ENCODE results near the gene WBP1L. TPM values are rescaled to one million over a fixed set of nuclear protein-coding genes. Genes with fewer than 3 reads are reported as not detected.

Gene WBP1L
- total and polyA plus RNA-seq, 4 experiments from 2014 or later: 25.7 to 41.1 (median 36.8) TPM

DNA sequence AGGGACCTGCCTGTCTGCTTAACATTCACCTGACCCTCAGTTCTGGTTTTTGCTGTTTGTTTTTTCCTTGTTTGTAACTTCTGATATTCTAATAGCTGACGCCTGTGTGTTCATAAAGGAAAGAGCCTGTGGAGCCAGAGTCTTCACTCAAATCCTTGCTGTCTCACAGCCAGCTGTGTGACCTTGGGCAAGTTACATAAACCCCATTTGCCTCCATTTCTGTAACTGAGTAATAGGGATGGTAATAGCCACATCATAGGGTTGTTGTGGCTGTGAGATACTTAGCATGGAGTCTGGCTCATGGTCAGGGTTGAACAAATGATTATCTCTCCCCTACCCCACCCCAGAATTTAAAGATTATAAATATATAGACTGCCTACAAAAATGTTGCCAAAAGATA, 27.0 kb downstream of the WBP1L start:
- no peaks in the 10 kb centered on the region for H3K36me3 ChIP-seq (ENCODE audit: insufficient read depth, low read length)
- no peak for DNase-seq
- no peaks in the 10 kb centered on the region for H3K9me3 Mint-ChIP-seq
- H3K9me3 ChIP-seq (ENCODE audit: control insufficient read depth in 1 of 2, low read length in 2 of 2): no peaks in the 10 kb centered on the region
- H3K27me3 ChIP-seq (ENCODE audit: insufficient read depth, low read length): no peaks in the 10 kb centered on the region
- H3K36me3 Mint-ChIP-seq: peaks cover 8 to 26% of the 10 kb centered on the region in 2 donors
- no peaks in the 10 kb centered on the region for H3K27me3 Mint-ChIP-seq
- H3K4me3 ChIP-seq (ENCODE audit: low read length in 2 of 2): no peak overlapping the region
- no peak overlapping the region for H3K4me3 Mint-ChIP-seq
- ChIA-PET POLR2A (ENCODE audit: partially characterized antibody) (no interaction called here), CTCF (ENCODE audit: partially characterized antibody) (no interaction called here)
- peak overlapping the region in 1 of 7 donors; percentile 71 for H3K27ac Mint-ChIP-seq
- peaks cover 35 to 69% (median 52%) of the 10 kb centered on the region in 4 donors for H3K4me1 Mint-ChIP-seq
- no peak overlapping the region for H3K27ac ChIP-seq (ENCODE audit: low read depth, low read length)
- intact Hi-C loops (cut with micrococcal nuclease): no loop called here
- H3K4me1 ChIP-seq (ENCODE audit: insufficient read depth, low read length): peaks cover 34% of the 10 kb centered on the region

DNA sequence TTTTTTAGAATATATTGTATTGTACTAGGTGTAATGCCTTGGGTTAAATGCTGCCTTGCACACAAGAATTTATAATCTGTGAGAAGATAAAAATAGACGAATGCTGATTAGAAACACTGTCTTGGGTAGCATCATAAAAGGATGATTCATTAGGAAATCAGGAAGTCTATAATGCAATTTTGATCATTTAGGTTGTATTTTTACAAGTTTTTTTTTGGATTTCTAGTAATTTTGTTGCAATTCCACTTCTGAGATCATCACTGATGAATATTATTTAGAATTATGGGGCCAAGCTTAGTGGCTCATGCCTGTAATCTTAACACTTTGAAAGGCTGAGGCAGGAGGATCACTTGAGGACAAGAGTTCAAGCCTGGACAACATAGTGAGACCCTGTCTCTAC, 29.6 kb downstream of the WBP1L start:
- POLR2A ChIA-PET (ENCODE audit: partially characterized antibody): no interaction called here
- Mint-ChIP-seq H3K27ac (peak overlapping the region in 4 of 7 donors; percentile 23 to 87 (median 75)), H3K36me3 (peaks cover 8 to 31% of the 10 kb centered on the region in 2 donors), H3K9me3 (no peaks in the 10 kb centered on the region), H3K4me1 (peaks cover 35 to 71% (median 51%) of the 10 kb centered on the region in 4 donors), H3K27me3 (no peaks in the 10 kb centered on the region), H3K4me3 (no peak overlapping the region)
- Histone ChIP-seq H3K27ac (ENCODE audit: low read depth, low read length) (no peak overlapping the region), H3K4me3 (ENCODE audit: low read length in 2 of 2) (no peak overlapping the region), H3K36me3 (ENCODE audit: insufficient read depth, low read length) (no peaks in the 10 kb centered on the region), H3K4me1 (ENCODE audit: insufficient read depth, low read length) (peaks cover 26% of the 10 kb centered on the region), H3K27me3 (ENCODE audit: insufficient read depth, low read length) (no peaks in the 10 kb centered on the region), H3K9me3 (ENCODE audit: control insufficient read depth in 1 of 2, low read length in 2 of 2) (no peaks in the 10 kb centered on the region)
- no peak for DNase-seq
- CTCF ChIA-PET (ENCODE audit: partially characterized antibody): no interaction called here
- intact Hi-C loops (cut with micrococcal nuclease): no loop called here

DNA sequence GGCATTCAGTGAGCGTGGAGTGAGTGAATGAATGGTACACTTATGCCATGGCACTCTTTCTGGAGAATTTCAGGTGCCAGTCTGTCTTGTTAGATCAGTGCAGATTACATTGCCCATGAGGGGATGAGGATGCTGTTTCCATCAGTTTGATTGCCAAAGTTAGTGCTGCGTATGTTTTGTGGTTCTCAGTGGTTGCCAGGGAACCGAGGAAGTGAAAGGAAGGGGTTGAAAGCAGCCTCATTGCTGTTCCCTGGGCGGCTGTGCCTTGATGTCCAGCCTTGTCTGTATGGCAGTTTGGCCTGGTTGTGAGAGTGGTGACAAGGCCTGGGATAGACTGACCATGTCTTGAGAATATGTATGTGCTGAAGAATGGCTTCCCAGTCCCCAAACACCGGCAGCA, 30.2 kb downstream of the WBP1L start:
- Mint-ChIP-seq H3K36me3 (peaks cover 8 to 33% of the 10 kb centered on the region in 2 donors), H3K27me3 (no peaks in the 10 kb centered on the region), H3K4me1 (peaks cover 37 to 73% (median 55%) of the 10 kb centered on the region in 4 donors), H3K4me3 (peak overlapping the region in 4 of 8 donors; percentile 4 to 57 (median 31)), H3K27ac (peak overlapping the region; percentile 5 to 87 (median 65)), H3K9me3 (no peaks in the 10 kb centered on the region)
- no peaks in the 10 kb centered on the region for H3K9me3 ChIP-seq (ENCODE audit: control insufficient read depth in 1 of 2, low read length in 2 of 2)
- POLR2A ChIA-PET (ENCODE audit: partially characterized antibody): no interaction called here
- peak in 4 of 5 donors; percentile 20 to 59 (median 30) for DNase-seq
- intact Hi-C loops (cut with micrococcal nuclease): no loop called here
- no peaks in the 10 kb centered on the region for H3K27me3 ChIP-seq (ENCODE audit: insufficient read depth, low read length)
- CTCF ChIA-PET (ENCODE audit: partially characterized antibody): no interaction called here
- peaks cover 26% of the 10 kb centered on the region for H3K4me1 ChIP-seq (ENCODE audit: insufficient read depth, low read length)
- no peaks in the 10 kb centered on the region for H3K36me3 ChIP-seq (ENCODE audit: insufficient read depth, low read length)
- no peak overlapping the region for H3K4me3 ChIP-seq (ENCODE audit: low read length in 2 of 2)
- H3K27ac ChIP-seq (ENCODE audit: low read depth, low read length): no peak overlapping the region

DNA sequence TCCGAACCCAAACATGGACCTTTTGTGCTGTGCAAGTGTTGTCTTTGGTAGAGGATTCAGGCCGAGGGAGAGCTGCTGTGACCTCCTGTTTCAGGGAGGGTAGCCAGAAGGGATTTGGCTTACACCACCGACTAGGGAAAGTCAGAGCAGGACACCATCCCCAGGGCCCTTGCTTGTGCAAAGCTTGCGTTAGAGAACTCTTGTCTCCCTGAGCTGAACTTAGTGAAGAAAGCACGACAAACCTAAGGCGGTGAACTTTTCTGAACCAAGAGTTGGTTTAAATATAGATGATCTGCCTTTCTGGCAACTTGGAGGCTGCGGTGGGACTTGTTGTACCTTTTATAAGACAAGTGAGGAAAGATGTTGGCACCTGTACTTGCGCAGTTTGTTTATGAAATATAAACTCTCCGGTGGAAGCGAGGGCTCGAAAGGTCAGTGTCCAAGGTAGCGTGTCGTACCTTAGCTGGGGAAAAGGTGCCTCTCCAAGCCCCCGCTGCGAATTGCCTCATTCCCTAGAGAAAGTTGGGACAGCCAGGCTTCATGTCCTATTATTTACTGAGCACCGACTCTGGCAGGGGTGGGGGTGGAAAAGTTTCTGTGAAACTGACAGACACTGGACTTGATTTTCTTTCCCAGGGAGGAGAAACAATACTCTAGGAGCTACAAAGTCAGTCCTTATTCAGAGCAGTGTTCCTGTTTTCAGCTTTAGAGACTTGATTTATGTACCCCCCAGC, 31.6 kb downstream of the WBP1L start:
- peaks cover 27% of the 10 kb centered on the region for H3K4me1 ChIP-seq (ENCODE audit: insufficient read depth, low read length)
- H3K4me1 Mint-ChIP-seq: peaks cover 37 to 68% (median 53%) of the 10 kb centered on the region in 4 donors
- intact Hi-C loops (cut with micrococcal nuclease): no loop called here

DNA sequence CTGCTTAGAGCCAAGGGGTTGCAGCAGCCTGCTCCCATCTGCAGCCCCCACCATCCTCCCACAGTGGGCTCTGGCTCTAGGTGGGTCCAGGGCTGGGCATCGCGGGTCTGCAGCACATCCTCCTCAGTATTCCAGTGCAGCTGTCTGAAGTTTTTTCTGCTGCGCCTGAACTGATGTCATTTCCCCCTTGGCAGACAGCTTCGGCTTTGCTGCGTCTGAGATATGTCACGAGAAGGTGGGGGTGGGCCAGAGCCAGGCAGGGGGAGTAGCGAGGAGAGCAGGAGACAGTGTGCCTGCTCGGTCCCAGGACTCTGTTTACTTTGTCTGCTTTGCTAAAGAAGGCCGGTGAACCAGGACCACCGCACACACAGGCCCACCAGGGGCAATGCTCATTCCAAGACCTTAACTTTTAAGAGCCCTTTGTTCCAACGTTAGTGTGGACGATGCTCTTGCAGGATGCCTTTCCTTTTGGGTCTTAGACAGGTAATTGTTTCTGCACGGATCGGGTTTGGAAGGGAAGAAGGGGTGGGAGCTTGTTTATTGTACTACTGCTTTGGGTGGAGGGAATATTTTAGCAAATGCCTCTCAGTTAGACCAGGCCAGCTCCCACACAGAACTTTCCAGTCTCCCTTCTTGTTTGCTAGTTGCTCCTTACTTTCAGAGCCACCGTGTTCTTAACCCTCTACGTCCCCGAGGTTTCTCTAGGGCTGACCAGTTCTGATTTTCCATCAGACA, 32.4 kb downstream of the WBP1L start:
- Histone ChIP-seq H3K27me3 (ENCODE audit: insufficient read depth, low read length) (no peaks in the 10 kb centered on the region), H3K9me3 (ENCODE audit: control insufficient read depth in 1 of 2, low read length in 2 of 2) (no peaks in the 10 kb centered on the region), H3K27ac (ENCODE audit: low read depth, low read length) (no peak overlapping the region), H3K36me3 (ENCODE audit: insufficient read depth, low read length) (no peaks in the 10 kb centered on the region), H3K4me1 (ENCODE audit: insufficient read depth, low read length) (peaks cover 35% of the 10 kb centered on the region), H3K4me3 (ENCODE audit: low read length in 2 of 2) (no peak overlapping the region)
- no peak for DNase-seq
- H3K27ac Mint-ChIP-seq: peak overlapping the region in 5 of 7 donors; percentile 12 to 80 (median 66)
- H3K4me3 Mint-ChIP-seq: peak overlapping the region in 2 of 8 donors; percentile 31 to 53
- intact Hi-C loops (cut with micrococcal nuclease): no loop called here
- POLR2A ChIA-PET (ENCODE audit: partially characterized antibody): no interaction called here
- peaks cover 40 to 68% (median 55%) of the 10 kb centered on the region in 4 donors for H3K4me1 Mint-ChIP-seq
- no peaks in the 10 kb centered on the region for H3K27me3 Mint-ChIP-seq
- no peaks in the 10 kb centered on the region for H3K9me3 Mint-ChIP-seq
- peaks cover 14 to 32% of the 10 kb centered on the region in 2 donors for H3K36me3 Mint-ChIP-seq
- CTCF ChIA-PET (ENCODE audit: partially characterized antibody): interaction anchor here (1.3 kb wide), 1 partner anchor 25 kb away, joined by 3 read pairs; no protein-coding TSS in a partner anchor

More for the DNA sequence above, 31.6 kb downstream of the WBP1L start:
- H3K27me3 ChIP-seq (ENCODE audit: insufficient read depth, low read length): no peaks in the 10 kb centered on the region
- ChIA-PET CTCF (ENCODE audit: partially characterized antibody) (interaction anchor here (1.3 kb wide), 1 partner anchor 24 kb away, joined by 3 read pairs; no protein-coding TSS in a partner anchor), POLR2A (ENCODE audit: partially characterized antibody) (no interaction called here)
- DNase-seq: no peak
- H3K36me3 ChIP-seq (ENCODE audit: insufficient read depth, low read length): no peaks in the 10 kb centered on the region
- peaks cover 14 to 30% of the 10 kb centered on the region in 2 donors for H3K36me3 Mint-ChIP-seq
- peak overlapping the region in 5 of 7 donors; percentile 19 to 80 (median 55) for H3K27ac Mint-ChIP-seq
- H3K9me3 Mint-ChIP-seq: no peaks in the 10 kb centered on the region
- H3K4me3 ChIP-seq (ENCODE audit: low read length in 2 of 2): no peak overlapping the region
- peak overlapping the region in 2 of 8 donors; percentile 20 to 25 for H3K4me3 Mint-ChIP-seq
- no peaks in the 10 kb centered on the region for H3K9me3 ChIP-seq (ENCODE audit: control insufficient read depth in 1 of 2, low read length in 2 of 2)
- H3K27ac ChIP-seq (ENCODE audit: low read depth, low read length): no peak overlapping the region
- H3K27me3 Mint-ChIP-seq: no peaks in the 10 kb centered on the region

DNA sequence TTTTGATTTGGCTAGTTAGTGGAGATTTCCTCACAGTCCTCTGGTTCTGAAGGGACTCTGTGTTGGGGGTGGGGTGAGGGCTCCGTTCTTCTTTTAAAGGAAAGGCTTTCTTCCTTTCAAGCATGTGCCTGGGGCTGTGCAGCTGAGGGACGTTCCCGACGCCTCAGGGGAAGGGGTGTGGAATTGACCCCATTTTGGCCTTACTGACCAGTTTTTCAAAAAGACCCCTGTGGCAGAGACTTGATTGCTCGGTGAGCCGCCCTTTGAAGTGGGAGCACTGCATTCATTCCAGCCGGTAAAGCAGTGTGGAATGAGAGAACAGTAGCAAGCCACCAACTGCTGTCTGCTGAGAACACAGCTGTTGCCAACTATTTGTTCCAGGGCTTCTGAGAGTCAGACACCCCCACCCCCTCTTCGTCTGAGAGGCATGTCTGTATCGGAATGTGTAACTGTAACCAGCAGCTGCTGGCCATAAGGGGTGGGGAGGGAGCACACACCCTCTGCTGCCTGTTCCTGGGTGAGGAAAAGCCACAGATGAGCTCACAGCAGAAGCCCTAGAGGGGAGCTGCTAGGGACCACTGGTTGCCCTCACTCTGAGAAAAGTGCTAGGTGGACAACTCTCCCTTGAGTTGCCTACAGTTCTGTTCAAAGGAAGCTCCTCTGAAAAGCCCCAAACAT, 33.2 kb downstream of the WBP1L start:
- Histone ChIP-seq H3K9me3 (ENCODE audit: control insufficient read depth in 1 of 2, low read length in 2 of 2) (no peaks in the 10 kb centered on the region), H3K4me1 (ENCODE audit: insufficient read depth, low read length) (peaks cover 40% of the 10 kb centered on the region), H3K27me3 (ENCODE audit: insufficient read depth, low read length) (no peaks in the 10 kb centered on the region), H3K27ac (ENCODE audit: low read depth, low read length) (no peak overlapping the region), H3K36me3 (ENCODE audit: insufficient read depth, low read length) (no peaks in the 10 kb centered on the region), H3K4me3 (ENCODE audit: low read length in 2 of 2) (no peak overlapping the region)
- Mint-ChIP-seq H3K4me3 (peak overlapping the region in 1 of 8 donors; percentile 2), H3K27me3 (no peaks in the 10 kb centered on the region), H3K4me1 (peaks cover 41 to 72% (median 58%) of the 10 kb centered on the region in 4 donors), H3K36me3 (peaks cover 14 to 34% of the 10 kb centered on the region in 2 donors), H3K9me3 (no peaks in the 10 kb centered on the region), H3K27ac (peak overlapping the region in 2 of 7 donors; percentile 66 to 70)
- intact Hi-C loops (cut with micrococcal nuclease): no loop called here
- ChIA-PET CTCF (ENCODE audit: partially characterized antibody) (interaction anchor here (1.3 kb wide), 1 partner anchor 25 kb away, joined by 3 read pairs; no protein-coding TSS in a partner anchor), POLR2A (ENCODE audit: partially characterized antibody) (no interaction called here)
- DNase-seq: no peak

All from CD4-positive, alpha-beta memory T cell (primary cell).